DOHH2 (cell line): Measurements from ENCODE around the gene TUBB.

Experiments
- H3F3A ChIP-seq: fragments of 200-600 bp; sonication (generic), shearing (Covaris generic); 2 replicates; pipeline ENCODE4 v1.6.0; 2016; ENCODE audit warnings: antibody characterized with exemption, mild to moderate bottlenecking; ENCODE audit not compliant: control insufficient read depth, insufficient read depth
- H3K27ac ChIP-seq: fragments of 200-600 bp; sonication (generic); 2 replicates; pipeline ENCODE4 v1.5.1; 2014; ENCODE audit warnings: low read depth, mild to moderate bottlenecking, low read length, moderate library complexity
- H3K27me3 ChIP-seq: fragments of 200-600 bp; sonication (generic); 2 replicates; pipeline ENCODE4 v1.6.1; 2014; ENCODE audit warnings: mild to moderate bottlenecking, low read length, mixed read lengths; ENCODE audit not compliant: control insufficient read depth
- H3K36me3 ChIP-seq: fragments of 200-600 bp; sonication (generic); 2 replicates; pipeline ENCODE4 v1.6.1; 2014; ENCODE audit warnings: mild to moderate bottlenecking, low read length, moderate library complexity, mixed read lengths; ENCODE audit not compliant: control insufficient read depth
- H3K4me1 ChIP-seq: fragments of 200-600 bp; sonication (generic); 2 replicates; pipeline ENCODE4 v1.6.1; 2014; ENCODE audit warnings: mild to moderate bottlenecking, low read length, mixed read lengths; ENCODE audit not compliant: control insufficient read depth
- H3K4me2 ChIP-seq: fragments of 200-600 bp; sonication (generic); 2 replicates; pipeline ENCODE4 v1.6.0; 2014; ENCODE audit warnings: mild to moderate bottlenecking, low read length, moderate library complexity
- H3K4me3 ChIP-seq: fragments of 200-600 bp; sonication (generic); 2 replicates; pipeline ENCODE4 v1.5.1; 2014; ENCODE audit warnings: mild to moderate bottlenecking, low read length, mixed read lengths
- H3K79me2 ChIP-seq: fragments of 200-600 bp; sonication (generic); 2 replicates; pipeline ENCODE4 v1.6.1; 2014; ENCODE audit warnings: mild to moderate bottlenecking, low read length, mixed read lengths; ENCODE audit not compliant: control insufficient read depth
- H3K9me2 ChIP-seq: fragments of 200-600 bp; sonication (generic); replicated peaks from 2 replicates; pipeline ENCODE4 v1.6.1; 2014; ENCODE audit warnings: mild to moderate bottlenecking, low read length, mixed read lengths; ENCODE audit not compliant: control insufficient read depth
- H3K9me3 ChIP-seq: fragments of 200-600 bp; sonication (generic); 2 replicates; pipeline ENCODE4 v1.6.1; 2014; ENCODE audit warnings: antibody characterized with exemption, low read length, mixed read lengths; ENCODE audit not compliant: control insufficient read depth, insufficient read depth
- H4K20me1 ChIP-seq: fragments of 200-600 bp; sonication (generic); 2 replicates; pipeline ENCODE4 v1.6.0; 2014; ENCODE audit warnings: low read depth, mild to moderate bottlenecking, antibody characterized with exemption, low read length, moderate library complexity; ENCODE audit not compliant: control insufficient read depth, insufficient read depth
- CTCF ChIP-seq: fragments of 200-600 bp; sonication (generic); IDR thresholded peaks from one replicate; pipeline ENCODE4 v1.5.1; 2014; ENCODE audit warnings: antibody characterized with exemption, mild to moderate bottlenecking, low read depth, low read length; ENCODE audit not compliant: poor library complexity, severe bottlenecking
- EZH2phosphoT487 ChIP-seq: fragments of 200-600 bp; sonication (generic); IDR thresholded peaks from 2 replicates; pipeline ENCODE4 v1.6.1; 2017; ENCODE audit warnings: borderline replicate concordance, mild to moderate bottlenecking, antibody characterized with exemption, low read length, moderate library complexity, mixed read lengths

Gene TUBB

GRCh38 chr6:30676660-30677285, 43.4 kb upstream of the TUBB start:
- peaks cover 64% of the 10 kb centered on the region for H3K36me3 ChIP-seq

GRCh38 chr6:30678964-30679726, 41.0 kb upstream of the TUBB start:
- peak overlapping the region; percentile 90 for H3K27ac ChIP-seq
- peak overlapping the region; percentile 88 for H3K4me3 ChIP-seq
- H4K20me1 ChIP-seq, result peaks cover 11% of the 10 kb centered on the region
- no peaks in the 10 kb centered on the region for H3K27me3 ChIP-seq
- no peaks in the 10 kb centered on the region for H3K9me2 ChIP-seq
- peaks cover 82% of the 10 kb centered on the region for H3K36me3 ChIP-seq
- peaks cover 38% of the 10 kb centered on the region for H3K4me1 ChIP-seq
- TF ChIP-seq CTCF (peak; percentile 95), EZH2phosphoT487 (no peak)
- peaks cover 61% of the 10 kb centered on the region for H3K79me2 ChIP-seq
- peak overlapping the region; percentile 82 for H3K4me2 ChIP-seq
- H3K9me3 ChIP-seq, result no peaks in the 10 kb centered on the region
- H3F3A ChIP-seq, result peaks cover 57% of the 10 kb centered on the region

More at GRCh38 chr6:30676660-30677285, 43.4 kb upstream of the TUBB start:
- no peak for TF ChIP-seq EZH2phosphoT487
- TF ChIP-seq CTCF, result no peak
- peaks cover 11% of the 10 kb centered on the region for H4K20me1 ChIP-seq
- H3K4me3 ChIP-seq, result no peak overlapping the region
- no peaks in the 10 kb centered on the region for H3K9me3 ChIP-seq
- H3K27me3 ChIP-seq, result no peaks in the 10 kb centered on the region
- no peak overlapping the region for H3K27ac ChIP-seq
- peaks cover 48% of the 10 kb centered on the region for H3K79me2 ChIP-seq
- peaks cover 49% of the 10 kb centered on the region for H3F3A ChIP-seq
- H3K4me1 ChIP-seq, result peaks cover 49% of the 10 kb centered on the region
- no peaks in the 10 kb centered on the region for H3K9me2 ChIP-seq
- no peak overlapping the region for H3K4me2 ChIP-seq

DNA sequence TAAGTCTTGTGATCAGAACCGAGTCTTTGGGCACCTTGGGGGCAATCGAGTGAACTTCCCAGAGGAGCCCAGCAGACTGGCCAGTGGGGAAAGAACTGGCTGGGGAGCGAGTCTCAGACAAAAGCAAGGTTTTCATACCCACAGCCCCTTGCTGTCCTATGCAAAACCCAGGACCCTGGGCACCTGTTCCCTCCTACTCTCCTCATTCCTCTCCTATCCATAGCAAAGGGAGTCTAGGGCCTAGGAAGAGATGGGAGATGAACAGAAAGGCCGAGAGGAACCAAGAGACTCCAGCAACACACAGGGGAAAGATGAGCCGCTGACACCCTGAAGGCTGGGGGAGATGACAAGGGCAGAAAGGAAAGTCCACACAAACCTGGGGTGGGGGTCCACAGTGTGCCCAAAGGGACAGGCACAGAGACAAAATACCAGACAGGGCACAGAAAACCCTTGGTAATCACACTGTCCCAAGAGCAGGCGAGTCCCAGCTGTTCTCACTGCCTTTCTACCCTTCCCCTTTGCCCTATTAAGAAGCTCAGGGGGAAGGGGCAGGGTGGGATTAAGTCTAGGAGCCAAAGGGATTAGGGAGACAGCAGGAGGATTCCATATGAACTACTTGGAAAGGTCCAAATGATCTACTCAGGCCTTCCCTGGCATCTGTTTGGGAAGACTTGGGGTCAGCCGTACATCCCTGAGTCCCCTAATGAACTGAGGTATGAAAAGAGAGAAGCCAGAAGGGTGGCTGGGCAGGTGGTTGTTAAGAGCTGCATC, 40.2 kb upstream of the TUBB start:
- H3K9me2 ChIP-seq, result no peaks in the 10 kb centered on the region
- peaks cover 89% of the 10 kb centered on the region for H3K36me3 ChIP-seq
- H3K27ac ChIP-seq, result peak overlapping the region; percentile 90
- H3K9me3 ChIP-seq, result no peaks in the 10 kb centered on the region
- peak overlapping the region; percentile 88 for H3K4me3 ChIP-seq
- peak overlapping the region; percentile 82 for H3K4me2 ChIP-seq
- peaks cover 11% of the 10 kb centered on the region for H4K20me1 ChIP-seq
- H3K27me3 ChIP-seq, result no peaks in the 10 kb centered on the region
- peaks cover 69% of the 10 kb centered on the region for H3K79me2 ChIP-seq
- H3K4me1 ChIP-seq, result peaks cover 37% of the 10 kb centered on the region
- peaks cover 61% of the 10 kb centered on the region for H3F3A ChIP-seq
- TF ChIP-seq CTCF (no peak), EZH2phosphoT487 (no peak)
